HFF-Myc (cell line): ENCODE data around the gene USF2.

Experiments
- DNase-seq: peaks from one replicate; pipeline ENCODE4 v3.0.0-alpha.2; 2011; ENCODE audit warnings: low read depth; ENCODE audit errors: extremely low read depth
- H3K4me3 ChIP-seq: replicated peaks from 2 replicates; pipeline ENCODE4 v1.5.1; 2011; ENCODE audit warnings: low read depth, mild to moderate bottlenecking, control low read depth, low read length
- CTCF ChIP-seq: IDR thresholded peaks from 2 replicates; pipeline ENCODE4 v1.5.1; 2012; ENCODE audit warnings: mild to moderate bottlenecking, low read depth, low read length, control low read depth; ENCODE audit errors: missing control alignments

Gene USF2

DNA sequence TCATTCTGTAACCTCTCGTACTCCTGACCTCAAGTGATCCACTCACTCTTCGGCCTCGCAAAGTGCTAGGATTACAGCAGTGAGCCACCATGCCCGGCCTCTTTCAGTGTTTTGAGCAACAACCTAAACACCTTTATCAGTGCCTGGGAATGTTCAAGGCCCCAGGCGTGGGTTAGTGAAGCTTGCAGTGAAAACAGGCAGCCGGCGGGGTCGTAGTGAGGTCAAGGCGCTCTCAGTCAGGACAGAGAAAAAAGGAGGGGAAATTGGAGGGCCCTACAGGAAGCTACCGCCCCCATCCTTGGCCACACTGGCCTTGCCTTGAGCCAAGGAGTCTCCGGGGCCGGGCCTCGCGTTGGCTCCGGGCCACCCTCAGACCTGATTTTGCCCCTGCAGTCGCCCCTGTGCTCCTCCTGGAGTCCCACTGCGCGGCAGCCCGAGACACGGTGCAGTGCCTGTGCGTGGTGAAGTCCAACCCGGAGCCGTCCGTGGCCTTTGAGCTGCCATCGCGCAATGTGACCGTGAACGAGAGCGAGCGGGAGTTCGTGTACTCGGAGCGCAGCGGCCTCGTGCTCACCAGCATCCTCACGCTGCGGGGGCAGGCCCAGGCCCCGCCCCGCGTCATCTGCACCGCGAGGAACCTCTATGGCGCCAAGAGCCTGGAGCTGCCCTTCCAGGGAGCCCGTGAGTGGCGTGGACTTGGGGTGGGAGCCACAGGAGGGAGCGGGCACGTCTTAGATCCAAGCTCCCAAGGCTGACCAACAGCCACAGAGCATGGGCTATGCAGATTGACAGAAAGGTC is 40.9 kb downstream of the USF2 start:
- DNase-seq = no peak
- TF ChIP-seq CTCF = no peak

DNA sequence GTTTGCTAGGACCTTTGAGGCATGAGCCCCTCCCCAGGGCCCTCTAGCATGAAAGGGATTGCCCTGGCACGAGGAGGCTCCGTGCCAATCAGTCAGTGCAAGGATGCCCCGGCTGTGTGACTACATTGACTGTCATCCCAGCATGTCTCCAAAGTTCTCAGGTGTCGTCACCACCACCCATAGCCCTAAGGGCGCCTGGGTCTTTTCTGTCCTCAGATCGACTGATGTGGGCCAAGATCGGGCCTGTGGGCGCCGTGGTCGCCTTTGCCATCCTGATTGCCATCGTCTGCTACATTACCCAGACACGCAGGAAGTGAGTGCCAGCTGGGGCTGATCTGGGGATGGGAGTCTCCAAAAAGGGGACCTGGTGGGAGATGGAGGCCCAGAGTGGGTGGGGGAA is 41.6 kb downstream of the USF2 start:
- DNase-seq = no peak
- no peak for TF ChIP-seq CTCF
- no peak overlapping the region for H3K4me3 ChIP-seq

More for the DNA sequence above, 40.9 kb downstream of the USF2 start:
- no peak overlapping the region for H3K4me3 ChIP-seq

GRCh38 chr19:35310811-35311465 is 42.2 kb downstream of the USF2 start:
- TF ChIP-seq CTCF = no peak
- no peak overlapping the region for H3K4me3 ChIP-seq
- no peak for DNase-seq

DNA sequence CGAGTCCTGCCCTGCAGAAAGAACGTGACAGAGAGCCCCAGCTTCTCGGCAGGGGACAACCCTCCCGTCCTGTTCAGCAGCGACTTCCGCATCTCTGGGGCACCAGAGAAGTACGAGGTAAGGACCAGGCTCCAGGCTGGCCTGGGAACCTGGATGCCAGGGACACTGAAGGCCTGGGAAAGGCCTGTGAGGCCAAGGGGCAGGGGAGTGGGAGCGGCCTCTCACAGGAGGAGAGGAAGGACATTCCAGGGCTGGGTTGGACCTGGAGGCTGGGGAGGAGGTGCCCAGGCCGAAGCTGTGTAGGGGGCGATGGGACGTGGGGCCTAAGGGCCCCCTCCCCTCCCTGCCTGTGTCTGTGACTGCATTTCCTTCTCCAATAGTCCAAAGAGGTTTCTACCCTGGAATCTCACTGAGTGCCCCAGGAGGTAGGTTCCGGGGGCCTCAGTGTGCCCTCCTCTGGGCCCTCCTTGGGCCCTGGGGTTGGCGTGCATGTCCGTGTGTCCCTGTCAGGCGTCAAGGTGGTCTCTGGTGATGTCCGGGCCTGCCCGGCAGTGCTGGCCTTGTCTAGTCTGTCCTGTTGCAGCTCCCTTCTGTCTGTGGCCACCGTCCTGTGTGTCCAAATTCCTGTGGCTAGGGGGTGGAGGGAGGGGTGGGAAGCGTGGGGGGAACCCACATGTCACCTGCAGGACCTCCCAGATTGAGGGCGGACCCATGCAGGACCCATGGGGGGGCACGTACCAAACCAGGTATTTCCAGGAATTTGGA is 43.3 kb downstream of the USF2 start:
- no peak for TF ChIP-seq CTCF
- H3K4me3 ChIP-seq = no peak overlapping the region
- DNase-seq = no peak

- H3K4me3 ChIP-seq = no peak overlapping the region
- no peak for TF ChIP-seq CTCF
- no peak for DNase-seq
Measured at GRCh38 chr19:35313587-35313986, 44.8 kb downstream of the USF2 start.

- no peak for TF ChIP-seq CTCF
- DNase-seq = no peak
- H3K4me3 ChIP-seq = no peak overlapping the region
Measured at GRCh38 chr19:35314031-35314430, 45.3 kb downstream of the USF2 start.
